Measurements from ENCODE around the gene LOX. TPM values are rescaled to one million over a fixed set of nuclear protein-coding genes. Genes with fewer than 3 reads are reported as not detected.

The LOX gene
- total and polyA plus RNA-seq, 9 of the 15 experiments (the other 6 are each of a cell fraction or from before 2014, with no cell fraction given): 0.06 to 0.09 TPM; not detected in 7

DNA sequence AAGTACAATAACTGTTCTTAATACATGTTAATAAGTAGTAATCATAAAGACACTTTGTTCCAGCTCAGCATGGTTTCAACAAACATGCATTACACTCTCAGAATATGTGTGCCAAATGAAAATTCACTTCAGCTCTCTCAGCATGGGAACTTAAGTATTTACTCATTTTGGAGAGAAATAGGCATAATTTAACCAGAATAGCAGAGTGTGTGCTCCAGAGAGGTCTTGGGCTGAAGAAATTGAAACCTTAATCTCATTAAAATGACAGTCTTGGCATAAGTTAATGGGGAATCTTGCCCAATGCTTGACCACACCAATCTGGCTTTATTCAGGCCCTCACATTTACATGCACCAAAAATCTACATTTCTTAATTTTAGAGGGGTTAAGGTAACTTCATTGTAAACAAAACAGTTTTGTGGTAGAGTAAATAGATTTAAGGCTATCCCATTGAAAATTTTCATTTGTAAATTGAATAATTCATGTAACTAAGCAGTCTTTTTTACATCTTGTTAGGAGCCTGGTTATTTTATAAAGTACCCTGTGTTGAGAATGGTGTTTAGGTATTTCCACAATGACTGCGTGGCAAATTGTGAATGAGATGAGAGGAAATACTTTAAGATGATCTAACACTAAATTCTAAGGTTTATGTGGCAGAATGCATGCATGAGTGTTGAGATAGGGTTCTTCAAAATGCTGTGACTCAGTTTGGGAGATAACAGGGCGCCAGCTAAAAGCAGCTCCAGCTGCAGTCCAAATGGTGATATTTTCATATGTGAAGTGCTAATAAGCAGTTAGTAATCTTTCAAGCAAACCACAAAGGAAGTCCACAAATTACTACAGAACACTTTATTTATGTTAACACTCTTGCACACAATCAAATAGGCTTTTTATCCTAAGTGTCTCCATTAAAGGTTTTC lies 11.3 kb upstream of the LOX start (continued):
- no peak for TF ChIP-seq ESRRA (IDR thresholded peaks at IDR 0.05; ENCODE audit: borderline replicate concordance, low read depth)
- no peak for TF ChIP-seq HSF4 (CRISPR knock-in tag; IDR thresholded peaks at IDR 0.05; ENCODE audit: borderline replicate concordance)
- TF ChIP-seq ZNF133 (CRISPR knock-in tag; IDR thresholded peaks at IDR 0.05): no peak
- TF ChIP-seq PHF21A (IDR thresholded peaks at IDR 0.05; ENCODE audit: borderline replicate concordance, low read depth): no peak
- TF ChIP-seq EZH2 (IDR thresholded peaks at IDR 0.05; ENCODE audit: borderline replicate concordance, low read depth, low read length): no peak
- TF ChIP-seq HDAC1 (IDR thresholded peaks at IDR 0.05): peak in 1 of 2 experiments; percentile 61; a peak in 1 of 4 replicates
- no peak for TF ChIP-seq SRF (CRISPR knock-in tag; IDR thresholded peaks at IDR 0.05)
- no peak for TF ChIP-seq PHTF2 (CRISPR knock-in tag; IDR thresholded peaks at IDR 0.05)
- TF ChIP-seq NCOA1 (IDR thresholded peaks at IDR 0.05; ENCODE audit: low read depth): peak; percentile 32; the same call in 1 of the 2 replicates
- no peak for TF ChIP-seq HNRNPUL1 (IDR thresholded peaks at IDR 0.05; ENCODE audit: low read length)
- TF ChIP-seq TSC22D4 (tag; IDR thresholded peaks at IDR 0.05): no peak
- TF ChIP-seq WHSC1 (IDR thresholded peaks at IDR 0.05; ENCODE audit: low read length): no peak
- no peak for TF ChIP-seq ZNF263 (CRISPR knock-in tag; IDR thresholded peaks at IDR 0.05; ENCODE audit: borderline replicate concordance)
- TF ChIP-seq TCF3 (CRISPR knock-in tag; IDR thresholded peaks at IDR 0.05): peak; percentile 86
- no peak for TF ChIP-seq TBP (optimal IDR thresholded peaks at IDR 0.05; ENCODE audit: low read depth, low read length)
- no peak for TF ChIP-seq NFYB (IDR thresholded peaks at IDR 0.05; ENCODE audit: extremely low read depth, insufficient read length)
- TF ChIP-seq EP300 (IDR thresholded peaks at IDR 0.05; ENCODE audit: low read length): peak; percentile 42; the same call in 1 of the 2 replicates
- TF ChIP-seq RAD21 (CRISPR knock-in tag; conservative IDR thresholded peaks at IDR 0.05 in 1 of 2, IDR thresholded peaks at IDR 0.05 in 1 of 2): no peak
- no peak for TF ChIP-seq ZNF408 (CRISPR knock-in tag; IDR thresholded peaks at IDR 0.05; ENCODE audit: low read depth)
- TF ChIP-seq HMGXB4 (CRISPR knock-in tag; IDR thresholded peaks at IDR 0.05): no peak
- TF ChIP-seq HCFC1 (IDR thresholded peaks at IDR 0.05; ENCODE audit: low read depth, low read length): no peak
- TF ChIP-seq CBX3 (IDR thresholded peaks at IDR 0.05; ENCODE audit: borderline replicate concordance in 1 of 2, low read length in 2 of 2): peak in 1 of 2 experiments; percentile 98; a peak in 2 of 3 replicates
- TF ChIP-seq CREBBP (IDR thresholded peaks at IDR 0.05; ENCODE audit: low read depth, low read length): no peak
- peak; percentile 64 for TF ChIP-seq NCOR1 (IDR thresholded peaks at IDR 0.05)
- TF ChIP-seq ARID1B (IDR thresholded peaks at IDR 0.05): peak; percentile 86
- no peak for TF ChIP-seq E2F3 (CRISPR knock-in tag; IDR thresholded peaks at IDR 0.05)
- TF ChIP-seq EHMT2 (IDR thresholded peaks at IDR 0.05): peak; percentile 77
- no peak for TF ChIP-seq TCFL5 (CRISPR knock-in tag; conservative IDR thresholded peaks at IDR 0.05)

Data from K562 (cell line).